Measurements from ENCODE around the gene NECTIN2.
A peak's percentile ranks its signal among the peaks of the same experiment; 100 is the strongest.

NECTIN2 gene

DNA sequence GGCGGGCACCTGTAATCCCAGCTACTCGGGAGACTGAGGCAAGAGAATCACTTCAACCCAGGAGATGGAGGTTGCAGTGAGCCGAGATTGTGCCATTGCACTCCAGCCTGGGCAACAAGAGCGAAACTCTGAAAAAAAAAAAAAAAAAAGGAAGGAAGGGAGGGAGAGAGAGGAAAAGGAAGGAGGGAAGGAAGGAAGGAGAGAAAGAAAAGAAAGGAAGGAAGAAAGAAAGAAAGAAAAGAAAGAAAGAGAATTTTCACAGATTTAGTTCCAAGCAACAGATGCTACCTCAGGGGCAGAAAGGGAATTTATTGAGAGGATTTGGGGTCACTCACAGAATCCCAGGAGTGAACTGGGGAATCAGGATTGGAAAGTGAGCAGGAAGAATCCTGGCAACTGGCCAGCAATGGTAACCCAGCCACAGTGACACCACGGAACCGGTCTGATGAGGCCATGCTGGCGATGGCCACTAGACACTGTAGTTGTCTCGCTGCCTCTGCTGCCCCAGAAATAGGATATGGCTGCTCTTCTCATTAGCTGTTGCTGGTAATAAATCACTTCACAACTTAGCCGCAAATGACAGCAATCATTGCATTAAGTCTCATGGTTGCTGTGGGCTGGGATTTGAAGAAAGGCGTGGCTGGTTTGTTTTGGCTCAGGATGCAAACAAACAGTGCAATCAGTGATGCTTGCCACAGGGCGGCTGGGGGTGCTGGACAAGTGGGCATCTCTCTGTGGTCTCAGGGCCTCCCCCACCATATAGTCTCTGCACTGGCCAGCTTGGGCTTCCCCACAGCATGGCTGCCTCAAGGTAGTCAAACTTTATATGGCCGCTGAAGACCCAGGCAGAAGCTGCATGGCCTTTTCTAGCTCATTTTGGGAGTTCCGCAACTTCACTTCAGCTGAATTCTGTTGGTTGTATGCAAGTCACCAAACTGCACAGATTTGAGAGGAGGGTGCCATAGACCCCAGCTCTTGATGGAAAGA, 42.4 kb upstream of the NECTIN2 start:
- H3K27ac ChIP-seq (ENCODE audit: low read length) = no peak overlapping the region
- H3K4me3 ChIP-seq (ENCODE audit: low read length) = no peak overlapping the region
- peaks cover 7% of the 10 kb centered on the region for H3K4me1 ChIP-seq (ENCODE audit: low read length)
- peaks cover 52% of the 10 kb centered on the region for H3K27me3 ChIP-seq (ENCODE audit: low read depth, low read length)
- no peaks in the 10 kb centered on the region for H3K79me2 ChIP-seq (ENCODE audit: low read length)
- H2AFZ ChIP-seq (ENCODE audit: low read depth, low read length) = no peak overlapping the region
- H3K9ac ChIP-seq (ENCODE audit: low read length) = no peak overlapping the region
- H4K20me1 ChIP-seq (ENCODE audit: insufficient read depth, low read length) = no peaks in the 10 kb centered on the region
- no peaks in the 10 kb centered on the region for H3K9me3 ChIP-seq (ENCODE audit: insufficient read depth, low read length)
- H3K36me3 ChIP-seq (replicated peaks; ENCODE audit: low read depth, low read length) = no peaks in the 10 kb centered on the region
- TF ChIP-seq, protein P1, sequence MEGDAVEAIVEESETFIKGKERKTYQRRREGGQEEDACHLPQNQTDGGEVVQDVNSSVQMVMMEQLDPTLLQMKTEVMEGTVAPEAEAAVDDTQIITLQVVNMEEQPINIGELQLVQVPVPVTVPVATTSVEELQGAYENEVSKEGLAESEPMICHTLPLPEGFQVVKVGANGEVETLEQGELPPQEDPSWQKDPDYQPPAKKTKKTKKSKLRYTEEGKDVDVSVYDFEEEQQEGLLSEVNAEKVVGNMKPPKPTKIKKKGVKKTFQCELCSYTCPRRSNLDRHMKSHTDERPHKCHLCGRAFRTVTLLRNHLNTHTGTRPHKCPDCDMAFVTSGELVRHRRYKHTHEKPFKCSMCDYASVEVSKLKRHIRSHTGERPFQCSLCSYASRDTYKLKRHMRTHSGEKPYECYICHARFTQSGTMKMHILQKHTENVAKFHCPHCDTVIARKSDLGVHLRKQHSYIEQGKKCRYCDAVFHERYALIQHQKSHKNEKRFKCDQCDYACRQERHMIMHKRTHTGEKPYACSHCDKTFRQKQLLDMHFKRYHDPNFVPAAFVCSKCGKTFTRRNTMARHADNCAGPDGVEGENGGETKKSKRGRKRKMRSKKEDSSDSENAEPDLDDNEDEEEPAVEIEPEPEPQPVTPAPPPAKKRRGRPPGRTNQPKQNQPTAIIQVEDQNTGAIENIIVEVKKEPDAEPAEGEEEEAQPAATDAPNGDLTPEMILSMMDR (IDR thresholded peaks at IDR 0.05; ENCODE audit: low read depth, low read length) = no peak
- no peak for TF ChIP-seq EZH2phosphoT487 (IDR thresholded peaks at IDR 0.05; ENCODE audit: low read depth)
- no peak overlapping the region for H3K4me2 ChIP-seq (ENCODE audit: low read length)

DNA sequence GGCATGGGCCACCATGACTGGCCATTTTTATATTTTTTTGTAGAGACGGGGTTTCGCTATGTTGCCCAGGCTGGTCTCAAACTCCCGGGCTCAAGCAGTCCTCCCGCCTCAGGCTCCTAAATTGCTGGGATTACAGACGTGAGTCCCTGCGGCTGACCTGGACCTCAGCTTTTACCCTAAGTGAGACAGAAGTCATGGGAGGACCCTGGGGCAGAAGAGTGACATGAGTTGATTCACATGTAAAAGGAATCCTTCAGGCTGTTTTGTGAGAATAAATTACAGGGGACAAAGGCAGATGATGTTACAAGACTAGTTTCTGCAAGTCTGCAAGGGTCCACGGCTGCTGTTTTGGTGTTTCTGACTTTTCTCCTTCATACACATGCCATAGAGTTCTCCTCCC, 39.8 kb upstream of the NECTIN2 start:
- no peaks in the 10 kb centered on the region for H3K9me3 ChIP-seq (ENCODE audit: insufficient read depth, low read length)
- H2AFZ ChIP-seq (ENCODE audit: low read depth, low read length) = no peak overlapping the region
- no peak overlapping the region for H3K27ac ChIP-seq (ENCODE audit: low read length)
- no peaks in the 10 kb centered on the region for H3K36me3 ChIP-seq (replicated peaks; ENCODE audit: low read depth, low read length)
- H3K4me1 ChIP-seq (ENCODE audit: low read length) = 0 out of 2 replicates have a peak, but pooled peaks cover 3% of the 10 kb centered on the region
- TF ChIP-seq EZH2phosphoT487 (IDR thresholded peaks at IDR 0.05; ENCODE audit: low read depth) = no peak
- TF ChIP-seq, protein P1 (IDR thresholded peaks at IDR 0.05; ENCODE audit: low read depth, low read length) = no peak
- H3K79me2 ChIP-seq (ENCODE audit: low read length) = no peaks in the 10 kb centered on the region
- H3K4me2 ChIP-seq (ENCODE audit: low read length) = no peak overlapping the region
- H3K27me3 ChIP-seq (ENCODE audit: low read depth, low read length) = peaks cover 48% of the 10 kb centered on the region
- no peaks in the 10 kb centered on the region for H4K20me1 ChIP-seq (ENCODE audit: insufficient read depth, low read length)
- H3K9ac ChIP-seq (ENCODE audit: low read length) = no peak overlapping the region
- H3K4me3 ChIP-seq (ENCODE audit: low read length) = no peak overlapping the region

DNA sequence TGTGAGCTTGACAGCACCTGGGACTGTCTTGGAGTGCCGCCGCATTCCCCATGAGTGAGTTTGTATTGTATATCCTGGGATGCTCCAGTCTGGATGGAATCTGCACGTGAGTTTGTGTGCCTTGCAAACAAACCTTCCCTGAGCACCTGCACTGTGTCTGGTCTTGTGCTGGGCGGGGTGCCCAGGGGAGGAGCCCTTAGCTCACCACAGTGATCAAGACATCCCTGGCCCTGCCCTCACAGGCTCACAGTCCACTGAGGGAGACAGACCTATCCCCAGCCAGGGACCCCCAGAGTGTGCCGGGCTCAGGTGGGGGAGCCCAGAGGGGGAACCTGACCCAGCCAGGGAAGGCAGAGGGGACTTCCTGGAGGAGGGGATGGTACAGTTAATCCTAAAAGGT, 38.9 kb upstream of the NECTIN2 start:
- Histone ChIP-seq H3K27ac (ENCODE audit: low read length) (no peak overlapping the region), H3K4me2 (ENCODE audit: low read length) (no peak overlapping the region), H4K20me1 (ENCODE audit: insufficient read depth, low read length) (no peaks in the 10 kb centered on the region), H3K27me3 (ENCODE audit: low read depth, low read length) (peaks cover 47% of the 10 kb centered on the region), H3K79me2 (ENCODE audit: low read length) (no peaks in the 10 kb centered on the region), H2AFZ (ENCODE audit: low read depth, low read length) (no peak overlapping the region), H3K4me3 (ENCODE audit: low read length) (no peak overlapping the region), H3K4me1 (ENCODE audit: low read length) (0 out of 2 replicates have a peak, but pooled peaks cover 3% of the 10 kb centered on the region), H3K9ac (ENCODE audit: low read length) (no peak overlapping the region), H3K36me3 (replicated peaks; ENCODE audit: low read depth, low read length) (no peaks in the 10 kb centered on the region), H3K9me3 (ENCODE audit: insufficient read depth, low read length) (no peaks in the 10 kb centered on the region)
- no peak for TF ChIP-seq EZH2phosphoT487 (IDR thresholded peaks at IDR 0.05; ENCODE audit: low read depth)
- TF ChIP-seq, protein P1 (IDR thresholded peaks at IDR 0.05; ENCODE audit: low read depth, low read length) = no peak

DNA sequence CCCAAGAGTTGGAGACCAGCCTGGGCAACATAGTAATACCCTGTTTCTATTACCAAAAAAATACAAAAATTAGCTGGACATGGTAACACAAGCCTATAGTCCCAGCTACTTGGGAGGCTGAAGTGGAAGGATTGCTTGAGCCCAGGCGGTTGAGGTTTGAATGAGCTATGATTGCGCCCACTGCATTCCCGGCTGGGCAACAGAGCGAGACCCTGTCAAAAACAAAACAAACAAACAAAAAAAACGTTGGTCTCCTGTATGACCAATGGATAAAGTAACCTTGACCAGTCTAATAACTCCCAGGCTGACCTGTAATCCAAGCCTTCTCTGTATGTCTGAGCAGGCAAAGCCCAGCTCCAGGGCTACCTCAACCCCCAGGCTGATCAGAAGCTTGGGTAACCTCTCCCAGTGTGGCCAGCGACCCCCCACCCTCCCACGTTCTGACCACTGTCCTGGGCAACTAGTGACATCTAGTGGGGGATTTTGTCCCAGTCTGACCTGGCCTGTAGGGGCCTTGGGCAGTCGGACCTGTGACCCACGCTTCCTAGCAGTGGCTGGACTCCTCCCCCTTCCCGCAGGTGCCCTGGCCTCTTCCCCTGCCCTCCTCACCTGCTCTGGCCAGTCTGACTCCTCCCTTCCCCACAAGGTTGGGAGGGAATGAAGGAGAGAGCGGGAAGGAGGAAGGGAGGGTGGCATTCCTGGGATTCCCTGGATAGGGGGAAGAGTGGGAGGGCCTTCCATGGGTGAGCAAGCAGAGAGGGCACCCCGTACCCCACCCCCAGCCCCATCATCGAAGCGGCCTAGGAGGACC, 38.2 kb upstream of the NECTIN2 start:
- Histone ChIP-seq H3K79me2 (ENCODE audit: low read length) (no peaks in the 10 kb centered on the region), H3K27me3 (ENCODE audit: low read depth, low read length) (peaks cover 40% of the 10 kb centered on the region), H3K4me2 (ENCODE audit: low read length) (no peak overlapping the region), H4K20me1 (ENCODE audit: insufficient read depth, low read length) (no peaks in the 10 kb centered on the region), H3K36me3 (replicated peaks; ENCODE audit: low read depth, low read length) (no peaks in the 10 kb centered on the region), H3K9me3 (ENCODE audit: insufficient read depth, low read length) (no peaks in the 10 kb centered on the region), H2AFZ (ENCODE audit: low read depth, low read length) (no peak overlapping the region), H3K27ac (ENCODE audit: low read length) (no peak overlapping the region), H3K4me1 (ENCODE audit: low read length) (0 out of 2 replicates have a peak, but pooled peaks cover 2% of the 10 kb centered on the region), H3K4me3 (ENCODE audit: low read length) (no peak overlapping the region), H3K9ac (ENCODE audit: low read length) (no peak overlapping the region)
- TF ChIP-seq EZH2phosphoT487 (IDR thresholded peaks at IDR 0.05; ENCODE audit: low read depth) = no peak
- TF ChIP-seq, protein P1 (IDR thresholded peaks at IDR 0.05; ENCODE audit: low read depth, low read length) = peak; percentile 69
